Activated CD4-positive, alpha-beta T cell treated with anti-CD3 and anti-CD28 coated beads, Interleukin-2, amount 10 ng/mL, durations not matched to agents 24 days and 14 days (primary cell): Measurements from ENCODE around the gene PRR11. TPM values are rescaled to one million over a fixed set of nuclear protein-coding genes. Genes with fewer than 3 reads are reported as not detected.

ENCODE experiments used
- DNase-seq: peaks from one replicate; pipeline ENCODE4 v3.0.0; 2022
- H3K27ac Mint-ChIP-seq: one replicate; pipeline ENCODE4 v1.8.0; 2022; ENCODE audit warnings: mild to moderate bottlenecking, mixed read lengths
- H3K27me3 Mint-ChIP-seq: one replicate; pipeline ENCODE4 v1.8.0; 2022; ENCODE audit warnings: mixed read lengths
- H3K36me3 Mint-ChIP-seq: one replicate; pipeline ENCODE4 v1.8.0; 2022; ENCODE audit warnings: low read depth, mild to moderate bottlenecking, mixed read lengths
- H3K4me1 Mint-ChIP-seq: one replicate; pipeline ENCODE4 v1.8.0; 2021; ENCODE audit warnings: mixed read lengths
- H3K4me3 Mint-ChIP-seq: one replicate; pipeline ENCODE4 v1.8.0; 2022; ENCODE audit warnings: mild to moderate bottlenecking, moderate library complexity, mixed read lengths
- H3K9me3 Mint-ChIP-seq: one replicate; pipeline ENCODE4 v1.8.0; 2021; ENCODE audit warnings: mixed read lengths
- intact Hi-C: fragments of 100-400 bp; cut with micrococcal nuclease; formaldehyde crosslinking; loops from one replicate; pipeline ENCODE4 v1.15.1; 2023
- total RNA-seq: library from RNA; stranded (reverse); gene quantifications from 2 replicates; pipeline ENCODE4 v1.2.3, GENCODE V29; 2022

The PRR11 gene
- total RNA-seq = 29.7 and 32.6 TPM in 2 replicates

DNA sequence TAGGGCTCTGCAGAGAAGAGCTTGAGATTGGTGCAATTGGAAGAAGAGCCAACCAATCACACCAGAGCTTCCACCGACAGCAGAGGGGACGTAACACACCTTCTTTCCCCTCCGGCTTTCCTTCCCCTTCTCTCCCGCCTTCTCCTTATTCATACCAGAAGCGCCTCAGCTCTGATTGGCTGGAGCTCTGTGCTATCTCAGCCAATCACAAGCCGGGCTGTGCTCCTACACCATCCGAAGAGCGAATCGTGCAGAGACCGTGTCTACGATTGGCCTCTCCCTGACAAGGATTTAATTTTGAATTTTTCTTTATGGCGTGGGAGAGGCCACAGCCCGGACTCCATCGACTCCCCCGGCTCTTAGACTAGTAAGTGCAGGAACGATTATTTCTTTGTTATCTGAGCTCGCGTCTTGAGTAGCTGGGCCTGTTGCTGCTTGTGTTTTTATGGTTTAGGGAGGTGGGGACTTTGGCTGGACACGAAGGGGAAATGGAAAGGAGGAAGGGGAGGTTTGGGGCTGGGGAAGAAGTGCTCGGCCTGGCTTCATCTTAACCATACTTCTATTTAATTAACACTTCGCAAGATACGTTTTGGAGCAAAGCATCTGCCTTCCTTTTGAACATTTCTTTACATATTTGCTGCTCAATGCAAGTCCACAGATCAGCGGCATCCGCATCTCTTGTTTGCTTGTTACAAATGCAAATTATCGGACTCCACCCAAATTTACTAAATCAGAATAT lies at the start of gene PRR11:
Gene PRR11 (plus strand): TSS at position 308 of the 739 bp plus-strand sequence. CDS start 14,007 bp downstream, outside the sequence.
- H3K4me1 Mint-ChIP-seq = peaks cover 44% of the 10 kb centered on the region

DNA sequence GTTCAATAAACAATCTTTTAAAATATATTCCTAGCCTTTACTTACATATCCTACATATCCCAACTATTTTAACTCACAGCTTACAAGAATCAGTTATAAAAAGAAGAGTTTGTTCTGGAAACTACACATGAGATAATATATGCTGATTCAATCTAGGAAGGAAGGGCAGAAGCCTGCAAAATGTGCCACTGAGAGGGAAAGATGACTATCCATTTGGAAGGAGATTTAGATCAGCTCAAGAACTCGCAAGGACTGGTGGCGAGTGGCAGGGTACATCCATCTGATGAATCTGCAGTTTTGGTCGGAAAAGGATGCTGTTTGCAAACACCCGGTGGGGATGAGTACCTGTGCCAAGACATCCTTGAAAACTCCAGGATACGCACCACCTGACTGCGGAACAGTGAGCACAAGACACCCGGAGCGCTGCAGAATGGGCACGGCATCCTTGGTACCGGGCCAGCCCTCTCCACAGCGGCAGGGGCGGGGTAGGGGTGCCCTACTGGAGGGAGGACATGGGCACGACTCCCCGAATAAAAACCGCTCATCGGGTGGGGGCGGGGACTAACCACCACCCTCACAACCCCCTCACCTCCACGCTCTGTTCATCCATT lies 49.6 kb upstream of the PRR11 start:
- H3K4me3 Mint-ChIP-seq = peak overlapping the region; percentile 96
- peaks cover 2% of the 10 kb centered on the region for H3K27me3 Mint-ChIP-seq
- DNase-seq = peak; percentile 90
- intact Hi-C loops = loop anchor here (1.0 kb wide), 3 partner anchors 49 to 588 kb away; partner anchors contain the start of genes PRR11 and SKA2
- peaks cover 42% of the 10 kb centered on the region for H3K4me1 Mint-ChIP-seq
- H3K27ac Mint-ChIP-seq = peak overlapping the region; percentile 97
- no peaks in the 10 kb centered on the region for H3K9me3 Mint-ChIP-seq
- peaks cover 36% of the 10 kb centered on the region for H3K36me3 Mint-ChIP-seq

More for the DNA sequence above, at the start of gene PRR11:
- Mint-ChIP-seq H3K36me3 (peaks cover 10% of the 10 kb centered on the region), H3K4me3 (no peak within 1 kb of the TSS), H3K27me3 (no peaks in the 10 kb centered on the region), H3K27ac (no peak within 1 kb of the TSS), H3K9me3 (no peaks in the 10 kb centered on the region)
- peak; percentile 98 for DNase-seq
- intact Hi-C loops = loop anchor here (1.0 to 10.0 kb wide), 10 partner anchors 11 to 1447 kb away; partner anchors contain the start of genes CLTC, GDPD1, PPM1D and RPS6KB1

DNA sequence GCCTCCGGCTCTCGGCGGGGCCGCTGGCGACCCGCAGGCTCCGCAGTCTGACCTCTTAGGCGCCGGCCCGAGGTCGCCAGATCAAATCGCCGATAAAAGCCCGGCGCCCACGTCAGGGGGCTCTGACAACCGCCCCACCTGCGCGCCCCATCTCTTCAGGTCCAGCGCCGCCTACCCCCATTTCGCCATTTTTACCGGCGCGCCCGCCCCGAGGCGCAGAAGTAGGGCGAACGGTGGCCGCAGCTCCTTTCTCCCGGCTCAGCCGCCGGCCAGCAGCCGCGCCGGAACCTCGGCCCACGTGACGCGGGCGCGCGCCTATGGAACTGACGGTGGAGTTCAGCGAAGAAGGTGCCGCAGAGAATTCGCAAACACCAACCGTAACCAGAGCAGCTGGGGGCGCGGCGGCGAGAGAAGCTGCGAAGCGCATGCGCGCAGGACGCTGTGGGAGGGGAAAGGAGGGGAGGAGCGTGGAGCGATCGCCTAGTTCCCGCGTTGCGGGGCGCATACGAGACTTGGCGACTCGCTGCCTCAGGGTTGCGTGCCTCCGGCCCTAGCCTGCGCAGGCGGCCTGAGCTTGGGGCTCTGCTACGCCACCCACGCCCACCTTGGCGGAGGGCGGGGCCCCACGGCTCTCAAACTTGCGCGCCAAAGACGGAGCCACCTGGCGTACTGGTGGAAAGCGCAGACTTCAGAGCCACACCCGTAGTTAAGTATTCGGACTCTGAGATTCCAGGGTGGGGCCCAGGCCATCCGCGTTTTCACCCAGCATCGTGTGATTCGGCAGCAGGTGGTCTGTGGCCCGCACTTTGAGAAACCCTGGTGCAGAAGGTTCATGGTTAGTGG lies 48.9 kb upstream of the PRR11 start, which contains the start of gene TRIM37:
Gene TRIM37 (minus strand): TSS at position 418 of the 843 bp plus-strand sequence. CDS start 419 bp downstream, outside the sequence.
- H3K36me3 Mint-ChIP-seq = peaks cover 36% of the 10 kb centered on the region
- no peaks in the 10 kb centered on the region for H3K9me3 Mint-ChIP-seq
- intact Hi-C loops = loop anchor here (1.0 kb wide), 3 partner anchors 49 to 588 kb away; partner anchors contain the start of genes PRR11 and SKA2
- peaks cover 42% of the 10 kb centered on the region for H3K4me1 Mint-ChIP-seq
- H3K27me3 Mint-ChIP-seq = peaks cover 2% of the 10 kb centered on the region
- peak within 1 kb of the TSS; percentile 96 for H3K4me3 Mint-ChIP-seq
- H3K27ac Mint-ChIP-seq = peak within 1 kb of the TSS; percentile 97
- DNase-seq = peak; percentile 100

DNA sequence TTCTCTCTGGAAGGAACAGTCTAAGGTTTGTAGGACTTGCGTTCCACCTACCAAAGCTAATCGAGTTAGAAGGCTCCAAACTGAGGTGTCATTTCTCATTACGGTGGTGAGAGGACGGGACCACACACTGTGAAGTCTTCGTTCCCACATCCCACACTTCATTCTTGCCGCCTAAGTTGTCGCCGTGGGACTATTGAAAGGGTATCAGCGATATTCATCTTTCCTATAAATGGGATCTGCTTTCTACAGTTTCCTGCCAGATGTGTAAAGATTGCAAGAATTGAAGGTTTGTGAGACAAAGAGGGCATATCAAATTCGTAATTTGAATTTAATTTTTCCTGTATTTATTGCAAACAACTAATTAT lies 48.3 kb upstream of the PRR11 start:
- Mint-ChIP-seq H3K36me3 (peaks cover 35% of the 10 kb centered on the region), H3K27me3 (peaks cover 2% of the 10 kb centered on the region), H3K9me3 (no peaks in the 10 kb centered on the region), H3K4me1 (peaks cover 43% of the 10 kb centered on the region), H3K4me3 (peak overlapping the region; percentile 96), H3K27ac (peak overlapping the region; percentile 97)
- DNase-seq = no peak
- intact Hi-C loops = no loop called here

DNA sequence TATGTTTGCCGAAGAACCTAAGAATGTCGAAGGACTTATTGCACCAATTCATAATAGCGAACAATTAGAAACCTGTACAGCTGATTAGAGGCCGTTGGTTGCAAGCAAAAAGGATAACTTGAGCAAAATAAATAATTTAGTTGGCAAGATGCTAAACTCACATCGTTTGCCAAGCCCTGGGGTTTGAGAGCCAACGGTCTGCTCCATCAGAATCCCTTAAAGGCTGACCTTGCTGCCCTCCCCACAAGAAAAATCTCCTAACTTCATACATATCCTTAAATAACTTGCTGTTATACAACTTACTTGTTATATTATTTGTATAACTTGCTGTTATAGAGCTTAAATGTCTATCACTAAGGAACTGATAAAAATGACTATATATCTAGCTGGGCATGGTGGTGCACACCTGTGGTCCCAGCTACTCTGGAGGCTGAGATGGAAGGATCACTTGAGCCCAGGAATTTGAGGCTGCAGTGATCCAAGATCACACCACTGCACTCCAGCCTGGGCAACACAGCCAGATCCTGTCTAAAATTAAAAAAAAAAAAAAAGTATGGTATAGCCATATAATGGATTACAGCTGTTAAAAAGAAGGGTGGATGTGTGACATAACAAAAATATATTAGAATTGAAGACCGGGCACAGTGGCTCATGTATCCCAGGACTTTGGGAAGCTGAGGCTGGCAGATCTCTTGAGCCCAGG lies 47.0 kb upstream of the PRR11 start:
- intact Hi-C loops = no loop called here
- DNase-seq = peak; percentile 55
- H3K4me3 Mint-ChIP-seq = peak overlapping the region; percentile 52
- peaks cover 2% of the 10 kb centered on the region for H3K27me3 Mint-ChIP-seq
- H3K4me1 Mint-ChIP-seq = peaks cover 43% of the 10 kb centered on the region
- H3K9me3 Mint-ChIP-seq = no peaks in the 10 kb centered on the region
- peak overlapping the region; percentile 37 for H3K27ac Mint-ChIP-seq
- H3K36me3 Mint-ChIP-seq = peaks cover 29% of the 10 kb centered on the region

DNA sequence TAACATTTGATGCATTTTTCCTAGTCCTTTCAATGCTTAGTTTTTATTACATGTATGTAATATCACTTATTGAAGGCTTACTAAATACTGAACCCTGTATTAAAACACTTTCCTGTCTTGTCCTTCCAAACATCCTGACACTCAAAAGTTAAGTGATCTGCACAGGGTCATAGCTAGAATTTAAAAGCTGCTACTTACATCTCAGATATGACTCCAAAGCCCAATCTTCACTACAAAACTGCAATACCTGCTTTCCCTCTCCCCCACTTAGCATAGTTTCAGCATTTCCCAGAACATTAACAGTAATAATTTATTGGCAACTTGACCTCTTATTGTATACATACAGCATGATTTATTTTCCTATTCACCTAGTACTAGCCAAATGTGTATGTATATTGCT lies 44.6 kb upstream of the PRR11 start:
- Mint-ChIP-seq H3K4me1 (peaks cover 25% of the 10 kb centered on the region), H3K27ac (no peak overlapping the region), H3K9me3 (no peaks in the 10 kb centered on the region), H3K4me3 (no peak overlapping the region), H3K36me3 (peaks cover 34% of the 10 kb centered on the region), H3K27me3 (peaks cover 2% of the 10 kb centered on the region)
- DNase-seq = no peak
- intact Hi-C loops = no loop called here

DNA sequence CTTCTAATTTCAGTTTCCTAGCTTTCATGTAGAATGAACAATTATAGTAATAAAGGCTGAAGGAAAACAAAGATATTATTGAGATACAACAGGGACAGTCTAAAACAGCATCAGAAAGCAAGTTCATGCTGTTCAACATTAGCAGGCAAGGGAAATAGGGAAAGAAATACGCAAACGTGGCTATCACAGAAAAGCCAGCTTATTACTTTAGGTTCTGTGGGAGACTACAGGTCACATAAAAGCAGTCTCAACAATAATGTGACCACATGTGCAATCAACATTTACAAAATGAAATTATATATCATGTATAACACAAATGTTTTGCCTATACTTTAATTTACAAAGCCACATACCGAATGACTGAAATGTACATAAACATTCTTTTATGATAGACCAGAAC lies 44.0 kb upstream of the PRR11 start:
- DNase-seq = no peak
- Mint-ChIP-seq H3K27ac (no peak overlapping the region), H3K4me1 (peaks cover 24% of the 10 kb centered on the region), H3K27me3 (peaks cover 2% of the 10 kb centered on the region), H3K4me3 (no peak overlapping the region), H3K36me3 (peaks cover 34% of the 10 kb centered on the region), H3K9me3 (no peaks in the 10 kb centered on the region)
- intact Hi-C loops = no loop called here

DNA sequence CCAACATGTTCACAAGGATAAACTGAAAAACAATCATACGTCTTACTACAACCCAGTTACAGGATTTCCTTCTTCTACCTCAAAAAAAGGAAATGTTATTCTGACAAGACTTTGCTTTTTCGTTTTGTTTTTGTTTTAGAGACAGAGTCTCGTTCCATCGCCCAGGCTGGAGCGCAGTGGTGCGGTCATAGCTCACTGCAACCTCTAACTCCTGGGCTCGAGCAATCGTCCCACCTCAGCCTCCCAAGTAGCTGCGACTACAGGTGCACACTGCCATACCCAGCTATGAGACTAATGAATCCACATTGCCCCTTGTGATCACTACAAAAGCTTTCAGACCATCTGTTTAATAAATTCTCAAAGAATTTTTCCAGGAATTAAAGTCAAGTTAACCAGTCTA lies 40.1 kb upstream of the PRR11 start:
- DNase-seq = peak; percentile 50
- Mint-ChIP-seq H3K9me3 (no peaks in the 10 kb centered on the region), H3K36me3 (peaks cover 31% of the 10 kb centered on the region), H3K4me1 (peaks cover 9% of the 10 kb centered on the region), H3K4me3 (no peak overlapping the region), H3K27me3 (no peaks in the 10 kb centered on the region), H3K27ac (no peak overlapping the region)
- intact Hi-C loops = no loop called here

DNA sequence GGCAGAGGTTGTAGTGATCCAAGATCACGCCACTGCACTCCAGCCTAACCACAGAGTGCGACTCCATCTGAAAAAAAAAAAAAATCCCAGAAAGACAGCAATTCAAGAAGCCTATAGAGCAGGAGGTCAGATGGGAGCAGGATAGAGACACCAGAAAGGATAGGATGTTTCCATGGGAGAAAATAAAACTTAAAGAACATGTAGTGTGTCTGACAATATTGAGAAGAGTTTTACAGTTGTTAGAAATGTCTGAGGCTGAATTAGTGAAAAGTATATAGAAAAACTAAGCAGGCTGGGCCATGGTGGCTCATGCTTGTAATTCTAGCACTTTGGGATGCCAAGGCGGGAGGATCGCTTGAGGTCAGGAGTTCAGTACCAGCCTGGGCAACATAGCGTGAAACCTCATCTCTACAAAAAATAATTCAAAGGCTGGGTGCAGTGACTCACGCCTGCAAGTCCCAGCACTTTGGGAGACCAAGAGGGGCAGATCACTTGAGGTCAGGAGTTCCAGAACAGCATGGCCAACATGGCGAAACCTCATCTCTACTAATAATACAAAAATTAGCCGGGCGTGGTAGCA lies 33.6 kb upstream of the PRR11 start:
- no peak overlapping the region for H3K27ac Mint-ChIP-seq
- no peak overlapping the region for H3K4me3 Mint-ChIP-seq
- peaks cover 34% of the 10 kb centered on the region for H3K36me3 Mint-ChIP-seq
- H3K9me3 Mint-ChIP-seq = no peaks in the 10 kb centered on the region
- H3K4me1 Mint-ChIP-seq = peaks cover 10% of the 10 kb centered on the region
- peak; percentile 45 for DNase-seq
- intact Hi-C loops = no loop called here
- no peaks in the 10 kb centered on the region for H3K27me3 Mint-ChIP-seq

DNA sequence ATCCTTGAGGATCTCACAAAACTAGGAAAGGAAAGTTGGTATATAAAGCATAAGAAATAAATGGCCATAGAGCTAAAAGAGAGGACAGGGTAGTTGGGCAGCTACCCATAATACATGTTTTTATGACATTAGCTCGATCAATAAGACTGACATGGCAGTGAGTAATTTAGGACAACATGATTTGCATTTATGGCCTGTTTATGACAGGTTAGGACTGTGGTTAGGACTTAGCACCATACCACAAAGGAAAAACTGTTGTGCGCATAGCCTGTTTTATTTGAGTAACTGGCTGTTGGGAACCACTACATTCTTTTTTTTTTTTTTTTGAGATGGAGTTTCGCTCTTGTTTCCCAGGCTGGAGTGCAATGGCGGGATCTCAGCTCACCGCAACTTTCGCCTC lies 30.9 kb upstream of the PRR11 start:
- H3K27me3 Mint-ChIP-seq = no peaks in the 10 kb centered on the region
- intact Hi-C loops = no loop called here
- peak; percentile 32 for DNase-seq
- peaks cover 34% of the 10 kb centered on the region for H3K36me3 Mint-ChIP-seq
- peak overlapping the region; percentile 17 for H3K27ac Mint-ChIP-seq
- H3K4me3 Mint-ChIP-seq = no peak overlapping the region
- H3K4me1 Mint-ChIP-seq = peaks cover 12% of the 10 kb centered on the region
- H3K9me3 Mint-ChIP-seq = no peaks in the 10 kb centered on the region

DNA sequence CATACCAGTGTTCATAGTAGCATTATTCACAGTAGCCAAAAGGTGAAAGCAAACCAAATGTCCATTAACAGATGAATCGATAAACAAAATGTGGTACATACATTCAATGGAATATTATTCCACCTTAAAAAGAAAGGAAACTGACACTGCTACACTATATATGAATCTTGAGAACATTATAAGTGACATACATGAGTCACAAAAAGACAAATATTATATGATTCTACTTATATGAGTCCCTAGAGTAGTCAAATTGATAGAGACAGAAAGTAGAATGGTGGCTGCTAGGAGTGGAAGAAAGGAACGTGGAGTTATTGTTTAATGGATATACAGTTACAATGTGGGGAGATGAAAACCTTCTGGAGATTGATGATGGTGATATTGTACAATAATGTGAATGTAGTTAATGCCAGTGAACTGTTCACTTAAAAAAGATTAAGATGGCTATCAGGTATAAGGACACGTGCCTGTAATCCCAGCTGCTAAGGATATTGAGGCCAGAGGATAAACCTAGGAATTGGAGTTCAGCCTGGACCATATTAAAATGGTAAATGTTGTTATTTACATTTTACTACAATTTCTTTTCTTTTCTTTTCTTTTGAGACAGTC lies 28.6 kb upstream of the PRR11 start:
- Mint-ChIP-seq H3K27ac (peak overlapping the region; percentile 60), H3K4me3 (no peak overlapping the region), H3K9me3 (no peaks in the 10 kb centered on the region), H3K36me3 (peaks cover 32% of the 10 kb centered on the region), H3K4me1 (peaks cover 12% of the 10 kb centered on the region), H3K27me3 (no peaks in the 10 kb centered on the region)
- intact Hi-C loops = no loop called here
- DNase-seq = no peak

DNA sequence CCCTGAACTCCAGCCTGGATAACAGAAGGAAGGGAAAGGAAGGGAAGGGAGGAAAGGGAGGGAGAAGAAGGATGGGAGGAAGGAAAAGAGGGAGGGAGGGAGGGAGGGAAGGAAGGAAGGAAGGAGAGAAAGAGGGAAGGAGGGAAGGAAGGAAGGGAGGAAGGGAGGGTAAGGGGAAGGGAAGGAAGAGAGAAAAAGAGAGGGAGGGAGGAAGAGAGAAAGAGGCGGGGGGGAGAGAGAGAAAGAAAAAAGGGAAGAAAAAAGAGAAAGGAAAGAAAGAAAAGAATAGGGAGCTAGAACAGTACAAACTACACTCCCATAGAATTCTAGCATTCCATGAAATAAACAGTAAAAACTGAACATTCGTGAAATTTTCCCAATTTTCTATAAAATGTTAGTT lies 25.7 kb upstream of the PRR11 start:
- H3K9me3 Mint-ChIP-seq = no peaks in the 10 kb centered on the region
- no peak for DNase-seq
- peaks cover 14% of the 10 kb centered on the region for H3K4me1 Mint-ChIP-seq
- H3K4me3 Mint-ChIP-seq = no peak overlapping the region
- H3K27ac Mint-ChIP-seq = no peak overlapping the region
- intact Hi-C loops = no loop called here
- H3K36me3 Mint-ChIP-seq = peaks cover 23% of the 10 kb centered on the region
- no peaks in the 10 kb centered on the region for H3K27me3 Mint-ChIP-seq
